HCT116 (cell line): Measurements from ENCODE around the gene MUC13.

Experiments used
- CBX3 ChIP-seq: IDR thresholded peaks from 2 replicates; pipeline ENCODE4 v1.6.1; 2012; ENCODE audit warnings: low read depth
- CEBPB ChIP-seq: IDR thresholded peaks from 2 replicates; pipeline ENCODE4 v1.6.1; 2012; ENCODE audit warnings: low read depth
- ELF1 ChIP-seq: IDR thresholded peaks from 2 replicates; pipeline ENCODE4 v1.6.1; 2012; ENCODE audit warnings: low read depth, borderline replicate concordance
- EZH2 ChIP-seq: fragments of 200-600 bp; sonication (generic); IDR thresholded peaks from 2 replicates; pipeline ENCODE4 v1.6.1; 2017; ENCODE audit warnings: antibody characterized with exemption, mixed run types
- EZH2phosphoT487 ChIP-seq: fragments of 200-600 bp; IDR thresholded peaks from 2 replicates; pipeline ENCODE4 v1.6.1; 2018; ENCODE audit warnings: antibody characterized with exemption, borderline replicate concordance
- FOSL1 ChIP-seq: IDR thresholded peaks from 2 replicates; pipeline ENCODE4 v1.6.1; 2012; ENCODE audit warnings: low read depth
- JUND ChIP-seq: IDR thresholded peaks from 2 replicates; pipeline ENCODE4 v1.6.1; 2012
- POLR2A ChIP-seq: IDR thresholded peaks from 2 replicates; pipeline ENCODE4 v1.7.0; 2011; ENCODE audit warnings: borderline replicate concordance; ENCODE audit not compliant: insufficient read depth, insufficient read length; ENCODE audit errors: extremely low read depth
- POLR2AphosphoS5 ChIP-seq: IDR thresholded peaks from 2 replicates; pipeline ENCODE4 v1.6.1; 2011; ENCODE audit warnings: mild to moderate bottlenecking, low read depth, low read length, moderate library complexity
- SIN3A ChIP-seq: IDR thresholded peaks from 2 replicates; pipeline ENCODE4 v1.6.1; 2012; ENCODE audit warnings: low read depth
- YY1 ChIP-seq: IDR thresholded peaks from 2 replicates; pipeline ENCODE4 v1.6.1; 2011; ENCODE audit warnings: low read length, low read depth, moderate library complexity, mild to moderate bottlenecking; ENCODE audit not compliant: insufficient replicate concordance; ENCODE audit errors: extremely low read depth
- TF ChIP-seq, protein P1 (sequence below), 3 experiments: fragments of 200-600 bp in 1 of 3; sonication (generic) in 1 of 3; IDR thresholded peaks in 2 of 3; conservative IDR thresholded peaks in 1 of 3; 2 replicates each; pipeline ENCODE4 v1.5.1; 2012 to 2017; ENCODE audit warnings: low read depth in 2 of 3, low read length in 2 of 3, antibody characterized with exemption in 1 of 3, borderline replicate concordance in 1 of 3, control low read depth in 1 of 3, mild to moderate bottlenecking in 1 of 3, mixed read lengths in 1 of 3, mixed run types in 1 of 3, moderate library complexity in 1 of 3; ENCODE audit not compliant: insufficient read depth in 1 of 3
- TF ChIP-seq, protein P2 (sequence below): IDR thresholded peaks from 2 replicates; pipeline ENCODE4 v1.6.1; 2012
- TF ChIP-seq, protein P3 (sequence below): IDR thresholded peaks from 2 replicates; pipeline ENCODE4 v1.6.1; 2012; ENCODE audit warnings: low read depth

DNA sequence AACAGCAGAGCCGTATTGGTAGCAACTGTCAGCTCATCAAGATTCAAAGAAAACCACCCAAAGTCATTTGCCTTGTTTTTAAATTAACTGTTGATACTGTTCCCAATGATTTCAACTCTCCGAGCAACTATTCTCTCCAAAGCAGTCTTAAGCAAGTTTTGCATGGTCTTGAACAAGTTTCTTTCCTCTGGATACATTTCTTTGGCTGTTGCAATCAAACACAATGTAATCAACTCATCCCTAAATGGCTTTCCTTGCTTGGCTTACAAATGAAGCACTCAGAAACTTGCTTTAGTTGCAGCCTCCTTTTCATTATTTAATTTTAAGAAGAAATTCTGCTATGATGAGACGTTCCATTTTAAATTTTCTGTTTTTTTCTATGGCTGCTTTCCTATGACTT is 15.5 kb upstream of the MUC13 start:
- TF ChIP-seq POLR2AphosphoS5, result no peak
- TF ChIP-seq, protein P1, sequence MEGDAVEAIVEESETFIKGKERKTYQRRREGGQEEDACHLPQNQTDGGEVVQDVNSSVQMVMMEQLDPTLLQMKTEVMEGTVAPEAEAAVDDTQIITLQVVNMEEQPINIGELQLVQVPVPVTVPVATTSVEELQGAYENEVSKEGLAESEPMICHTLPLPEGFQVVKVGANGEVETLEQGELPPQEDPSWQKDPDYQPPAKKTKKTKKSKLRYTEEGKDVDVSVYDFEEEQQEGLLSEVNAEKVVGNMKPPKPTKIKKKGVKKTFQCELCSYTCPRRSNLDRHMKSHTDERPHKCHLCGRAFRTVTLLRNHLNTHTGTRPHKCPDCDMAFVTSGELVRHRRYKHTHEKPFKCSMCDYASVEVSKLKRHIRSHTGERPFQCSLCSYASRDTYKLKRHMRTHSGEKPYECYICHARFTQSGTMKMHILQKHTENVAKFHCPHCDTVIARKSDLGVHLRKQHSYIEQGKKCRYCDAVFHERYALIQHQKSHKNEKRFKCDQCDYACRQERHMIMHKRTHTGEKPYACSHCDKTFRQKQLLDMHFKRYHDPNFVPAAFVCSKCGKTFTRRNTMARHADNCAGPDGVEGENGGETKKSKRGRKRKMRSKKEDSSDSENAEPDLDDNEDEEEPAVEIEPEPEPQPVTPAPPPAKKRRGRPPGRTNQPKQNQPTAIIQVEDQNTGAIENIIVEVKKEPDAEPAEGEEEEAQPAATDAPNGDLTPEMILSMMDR (IDR thresholded peaks at IDR 0.05 in 2 of 3, conservative IDR thresholded peaks at IDR 0.05 in 1 of 3; ENCODE audit: borderline replicate concordance in 1 of 3, insufficient read depth in 1 of 3, low read depth in 2 of 3, low read length in 2 of 3), result no peak
- TF ChIP-seq POLR2A, result no peak
- TF ChIP-seq YY1, result no peak
- TF ChIP-seq EZH2phosphoT487, result no peak
- TF ChIP-seq, protein P2, sequence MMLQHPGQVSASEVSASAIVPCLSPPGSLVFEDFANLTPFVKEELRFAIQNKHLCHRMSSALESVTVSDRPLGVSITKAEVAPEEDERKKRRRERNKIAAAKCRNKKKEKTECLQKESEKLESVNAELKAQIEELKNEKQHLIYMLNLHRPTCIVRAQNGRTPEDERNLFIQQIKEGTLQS, result no peak
- TF ChIP-seq ELF1, result no peak
- no peak for TF ChIP-seq EZH2
- TF ChIP-seq, protein P3, sequence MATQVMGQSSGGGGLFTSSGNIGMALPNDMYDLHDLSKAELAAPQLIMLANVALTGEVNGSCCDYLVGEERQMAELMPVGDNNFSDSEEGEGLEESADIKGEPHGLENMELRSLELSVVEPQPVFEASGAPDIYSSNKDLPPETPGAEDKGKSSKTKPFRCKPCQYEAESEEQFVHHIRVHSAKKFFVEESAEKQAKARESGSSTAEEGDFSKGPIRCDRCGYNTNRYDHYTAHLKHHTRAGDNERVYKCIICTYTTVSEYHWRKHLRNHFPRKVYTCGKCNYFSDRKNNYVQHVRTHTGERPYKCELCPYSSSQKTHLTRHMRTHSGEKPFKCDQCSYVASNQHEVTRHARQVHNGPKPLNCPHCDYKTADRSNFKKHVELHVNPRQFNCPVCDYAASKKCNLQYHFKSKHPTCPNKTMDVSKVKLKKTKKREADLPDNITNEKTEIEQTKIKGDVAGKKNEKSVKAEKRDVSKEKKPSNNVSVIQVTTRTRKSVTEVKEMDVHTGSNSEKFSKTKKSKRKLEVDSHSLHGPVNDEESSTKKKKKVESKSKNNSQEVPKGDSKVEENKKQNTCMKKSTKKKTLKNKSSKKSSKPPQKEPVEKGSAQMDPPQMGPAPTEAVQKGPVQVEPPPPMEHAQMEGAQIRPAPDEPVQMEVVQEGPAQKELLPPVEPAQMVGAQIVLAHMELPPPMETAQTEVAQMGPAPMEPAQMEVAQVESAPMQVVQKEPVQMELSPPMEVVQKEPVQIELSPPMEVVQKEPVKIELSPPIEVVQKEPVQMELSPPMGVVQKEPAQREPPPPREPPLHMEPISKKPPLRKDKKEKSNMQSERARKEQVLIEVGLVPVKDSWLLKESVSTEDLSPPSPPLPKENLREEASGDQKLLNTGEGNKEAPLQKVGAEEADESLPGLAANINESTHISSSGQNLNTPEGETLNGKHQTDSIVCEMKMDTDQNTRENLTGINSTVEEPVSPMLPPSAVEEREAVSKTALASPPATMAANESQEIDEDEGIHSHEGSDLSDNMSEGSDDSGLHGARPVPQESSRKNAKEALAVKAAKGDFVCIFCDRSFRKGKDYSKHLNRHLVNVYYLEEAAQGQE, result no peak
- no peak for TF ChIP-seq SIN3A
- no peak for TF ChIP-seq JUND
- TF ChIP-seq FOSL1, result no peak
- TF ChIP-seq CBX3, result no peak
- TF ChIP-seq CEBPB, result no peak
